Activated CD4-positive, CD25-positive, alpha-beta regulatory T cell (primary cell): ENCODE results near the gene COL6A2.
A peak's percentile ranks its signal among the peaks of the same experiment; 100 is the strongest.
"Not testable (repeated sequence)": the region's sequence is repeated elsewhere in the genome, so short reads cannot be mapped to it uniquely, and the experiment has no call there.

Experiments used
- DNase-seq, 4 experiments: peaks; one replicate each; lab custom pipeline; 2025; lab: John Stamatoyannopoulos, UW

The COL6A2 gene

GRCh38 chr21:46097336-46098293 lies at the start of gene COL6A2:
TSS of gene COL6A2 (plus strand) at chr21:46098112.
- DNase-seq = peak in 2 of 4 experiments; percentile 9 to 28

- no peak for DNase-seq
These were observed 48.7 kb upstream of the COL6A2 start for GRCh38 chr21:46048926-46049889.

DNA sequence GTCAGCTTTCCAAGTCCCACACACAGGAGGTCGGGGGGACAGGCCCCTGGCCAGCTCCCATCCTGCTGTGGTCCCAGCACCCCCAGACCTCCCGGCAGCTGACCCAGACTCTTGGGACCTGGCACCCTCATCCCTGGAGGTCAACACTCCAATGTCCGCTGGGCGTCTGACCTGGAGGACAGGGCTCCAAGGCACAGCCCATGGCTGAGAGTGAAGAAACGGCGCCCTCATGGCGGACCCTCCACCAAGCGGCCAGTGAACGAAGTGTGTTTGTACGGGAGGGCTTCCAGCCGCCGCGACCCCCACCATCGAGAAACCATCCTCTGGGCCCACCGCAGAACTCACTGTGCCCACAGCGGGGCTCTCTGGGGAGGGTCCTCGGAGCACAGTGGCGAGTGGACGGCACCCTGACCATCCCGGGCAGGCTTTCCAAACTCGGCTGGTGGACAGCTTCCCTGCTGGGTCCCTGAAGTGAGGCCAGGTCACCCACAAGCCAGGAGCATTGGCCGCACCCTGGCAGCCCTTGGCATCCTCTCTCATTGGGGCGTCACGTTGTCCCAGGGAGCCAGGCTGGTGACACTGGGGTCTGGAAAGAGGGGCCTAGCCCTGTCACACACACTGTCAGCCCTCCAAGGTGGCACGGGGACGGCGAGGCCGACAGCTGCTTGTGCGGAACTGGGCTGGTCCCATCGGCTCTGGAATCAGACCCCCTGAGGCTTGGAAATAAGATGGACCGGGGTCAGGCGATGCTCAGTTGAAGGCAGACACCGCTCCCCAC lies 47.8 kb upstream of the COL6A2 start:
- DNase-seq = no peak

GRCh38 chr21:46050668-46051378 lies 47.1 kb upstream of the COL6A2 start:
- no peak for DNase-seq

GRCh38 chr21:46051379-46051770 lies 46.5 kb upstream of the COL6A2 start:
- no peak for DNase-seq

DNA sequence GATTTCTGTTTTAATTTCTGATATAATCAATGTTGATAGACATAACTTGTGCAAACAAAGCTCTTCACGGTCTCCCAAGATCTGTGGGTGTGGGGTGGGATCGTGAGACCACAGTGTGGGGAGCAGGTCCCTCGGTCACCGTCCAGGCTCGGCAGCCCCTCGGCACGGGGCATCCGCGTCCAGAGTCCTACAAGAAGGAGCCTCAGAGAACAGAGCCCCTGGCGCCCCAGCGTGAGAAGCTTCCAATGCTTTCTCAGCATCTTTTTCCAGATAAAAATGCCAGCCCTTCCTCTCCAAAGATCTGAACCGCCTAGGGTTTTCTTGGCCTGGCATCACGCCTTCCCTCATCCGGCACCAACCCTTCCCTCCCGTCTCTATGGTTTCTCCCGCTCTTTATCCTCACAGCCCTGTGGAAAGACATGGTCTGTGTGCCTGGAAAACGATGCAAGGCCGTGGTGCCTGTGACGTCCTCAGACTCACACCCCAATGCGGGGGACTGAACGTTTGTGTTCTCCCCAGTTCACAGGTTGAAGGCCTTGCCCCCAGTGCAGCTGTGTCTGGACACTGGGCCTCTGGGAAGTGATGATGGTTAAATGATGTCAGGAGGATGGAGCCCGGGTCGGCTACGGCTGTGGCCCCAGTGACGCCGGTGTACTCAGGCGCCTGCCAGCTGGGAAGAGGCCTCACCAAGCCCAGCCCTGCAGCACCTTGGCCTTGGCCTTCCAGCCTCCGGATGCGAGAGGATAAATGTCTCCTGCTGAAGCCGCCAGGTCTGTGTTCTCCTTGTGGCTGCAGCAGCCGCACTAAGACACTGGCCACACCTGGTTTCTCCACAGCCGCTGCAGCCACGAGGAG lies 45.9 kb upstream of the COL6A2 start:
- DNase-seq = no peak

GRCh38 chr21:46052703-46053651 lies 44.9 kb upstream of the COL6A2 start:
- DNase-seq = no peak

DNA sequence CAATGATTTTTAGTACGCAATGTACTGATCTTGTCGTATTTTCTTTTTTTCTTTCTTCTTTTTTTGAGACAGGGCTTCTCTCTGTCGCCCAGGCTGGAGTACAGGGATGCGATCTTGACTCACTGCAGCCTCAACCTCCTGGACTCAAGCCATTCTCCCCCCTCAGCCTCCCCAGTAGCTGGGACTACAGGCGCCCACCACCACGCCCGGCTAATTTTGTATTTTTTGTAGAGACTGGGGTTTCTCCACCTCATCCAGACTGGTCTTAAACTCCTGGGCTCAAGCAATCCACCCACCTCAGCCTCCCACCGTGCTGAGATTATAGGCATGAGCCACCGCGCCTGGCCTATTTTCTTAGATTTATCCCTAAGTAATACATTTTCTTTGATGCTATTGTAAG lies 43.9 kb upstream of the COL6A2 start:
- DNase-seq = no peak

GRCh38 chr21:46054451-46054881 lies 43.4 kb upstream of the COL6A2 start:
- DNase-seq = no peak

DNA sequence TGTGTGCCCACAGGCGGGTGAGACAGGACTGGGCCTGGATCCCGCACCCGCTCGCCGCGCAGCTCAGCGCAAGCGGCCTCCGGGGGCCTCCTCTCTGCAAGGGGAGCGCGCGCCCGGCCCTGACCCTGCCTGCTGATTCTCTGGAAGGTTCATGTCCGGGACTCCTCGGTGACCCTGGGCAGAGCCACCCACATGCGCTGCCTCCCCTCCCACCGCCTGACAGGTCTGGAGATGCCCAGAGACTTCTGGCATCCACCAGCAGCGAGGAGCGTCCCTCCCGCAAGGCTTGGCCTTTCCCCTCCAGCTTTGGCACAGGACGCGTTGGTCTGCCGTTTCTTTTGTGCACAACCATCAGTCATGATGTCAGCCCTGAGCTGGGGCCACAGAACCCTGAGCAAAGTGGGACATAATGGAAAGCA lies 42.0 kb upstream of the COL6A2 start:
- no peak for DNase-seq

DNA sequence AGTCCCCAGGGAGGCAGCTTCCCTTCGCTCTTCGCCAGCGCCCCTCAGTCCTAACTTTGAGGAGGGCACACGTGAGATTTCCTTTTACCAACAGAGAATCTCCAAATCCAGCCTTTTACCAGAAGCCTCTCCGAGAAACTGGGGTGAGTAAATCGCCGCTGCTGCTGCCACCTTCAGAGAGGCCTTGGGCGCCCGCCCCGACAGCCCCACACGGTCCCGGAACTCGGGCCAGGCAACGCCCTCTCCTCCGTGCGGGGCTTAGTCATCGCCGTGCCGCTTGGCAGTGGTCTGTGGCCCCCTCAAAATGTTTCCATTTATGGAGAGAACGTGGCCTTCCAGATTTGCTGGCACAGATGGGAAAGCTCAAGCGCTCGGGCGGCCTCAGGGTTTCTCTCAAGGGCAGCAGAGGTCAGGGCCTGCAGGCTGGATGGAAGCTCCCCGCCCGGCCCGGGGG lies 41.4 kb upstream of the COL6A2 start:
- DNase-seq = no peak

GRCh38 chr21:46057111-46057709 lies 40.7 kb upstream of the COL6A2 start:
- no peak for DNase-seq

GRCh38 chr21:46057710-46058241 lies 40.1 kb upstream of the COL6A2 start:
- no peak for DNase-seq

- no peak for DNase-seq
These were observed 39.3 kb upstream of the COL6A2 start for GRCh38 chr21:46058431-46059145.

GRCh38 chr21:46059195-46059594 lies 38.7 kb upstream of the COL6A2 start:
- no peak for DNase-seq

DNA sequence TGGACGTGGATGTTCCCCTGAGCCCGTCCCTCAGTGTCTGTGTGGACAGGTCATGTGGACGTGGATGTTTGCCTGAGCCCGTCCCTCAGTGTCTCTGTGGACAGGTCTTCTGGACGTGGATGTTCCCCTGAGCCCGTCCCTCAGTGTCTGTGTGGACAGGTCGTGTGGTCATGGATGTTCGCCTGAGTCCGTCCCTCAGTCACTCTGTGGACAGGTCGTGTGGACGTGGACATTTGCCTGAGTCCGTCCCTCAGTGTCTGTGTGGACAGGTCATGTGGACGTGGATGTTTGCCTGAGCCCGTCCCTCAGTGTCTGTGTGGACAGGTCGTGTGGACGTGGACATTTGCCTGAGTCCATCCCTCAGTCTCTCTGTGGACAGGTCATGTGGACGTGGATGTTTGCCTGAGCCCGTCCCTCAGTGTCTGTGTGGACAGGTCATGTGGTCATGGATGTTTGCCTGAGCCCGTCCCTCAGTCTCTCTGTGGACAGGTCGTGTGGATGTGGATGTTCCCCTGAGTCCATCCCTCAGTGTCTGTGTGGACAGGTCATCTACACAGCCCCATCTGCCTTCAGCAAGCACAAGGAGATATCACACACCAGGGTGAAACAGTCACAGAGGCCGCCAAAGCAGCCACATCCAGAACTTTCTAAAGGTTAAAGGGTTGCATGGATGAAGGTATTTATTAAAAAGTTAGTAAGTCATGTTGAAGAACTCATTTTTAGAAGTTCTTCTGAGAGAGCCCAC lies 38.0 kb upstream of the COL6A2 start:
- DNase-seq = not testable (repeated sequence)

DNA sequence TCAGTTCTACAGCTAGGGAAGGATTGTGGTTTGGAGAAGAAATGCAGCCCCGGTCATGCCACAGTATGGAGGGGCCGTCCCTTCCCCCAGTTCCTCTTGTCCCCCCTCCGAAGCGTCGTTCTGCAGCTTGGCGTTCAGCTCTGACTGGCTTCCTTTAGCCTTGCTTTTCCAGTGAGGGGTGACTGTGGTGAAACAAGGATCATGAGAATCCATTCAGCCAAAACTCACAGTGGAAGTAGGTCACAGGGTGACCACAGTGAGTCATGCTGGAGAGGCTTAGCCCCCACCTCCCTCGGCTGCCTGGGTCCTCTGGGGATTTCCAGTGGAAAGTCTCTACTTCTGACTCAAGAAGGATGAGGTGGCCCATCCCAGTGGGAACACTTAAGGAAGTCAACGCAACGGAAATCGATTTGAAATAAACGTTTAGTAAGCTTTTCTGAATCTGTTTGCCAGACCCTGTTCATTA lies 37.3 kb upstream of the COL6A2 start:
- no peak for DNase-seq
